ENCODE data around the gene RAD54L.

RAD54L gene

DNA sequence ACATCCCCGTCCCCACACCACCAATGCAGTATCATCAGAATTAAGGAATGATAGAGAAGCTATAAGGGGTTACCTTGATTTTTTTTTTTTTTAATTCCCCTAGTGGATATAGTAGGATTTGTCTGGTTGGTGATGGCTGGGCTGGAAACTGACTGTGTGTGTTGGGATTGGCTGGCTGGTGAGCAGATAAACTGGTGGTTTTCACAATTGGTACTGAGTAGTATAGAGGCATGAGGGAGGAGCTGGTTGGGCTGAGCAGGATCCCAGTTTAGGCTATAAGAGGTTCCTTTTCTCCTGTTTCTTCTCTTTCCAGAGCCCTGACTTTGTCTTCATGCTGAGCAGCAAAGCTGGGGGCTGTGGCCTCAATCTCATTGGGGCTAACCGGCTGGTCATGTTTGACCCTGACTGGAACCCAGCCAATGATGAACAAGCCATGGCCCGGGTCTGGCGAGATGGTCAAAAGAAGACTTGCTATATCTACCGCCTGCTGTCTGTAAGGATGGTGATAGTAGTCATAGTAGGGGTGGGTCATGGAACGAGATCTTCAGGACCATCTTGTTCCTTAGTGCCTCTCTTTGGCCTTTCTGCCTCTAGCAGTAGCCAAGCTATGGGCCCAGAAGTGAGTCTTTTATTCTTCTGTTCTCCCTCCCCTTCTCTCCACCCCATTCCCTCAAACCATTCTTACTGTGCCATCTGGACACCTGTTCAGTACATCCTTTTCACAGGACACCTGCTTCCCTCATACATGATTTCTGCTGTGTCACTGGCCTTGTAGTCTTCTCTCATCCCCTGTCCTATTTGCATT, 26.9 kb downstream of the RAD54L start:
- in situ Hi-C loops (cut with HindIII; ENCODE audit: low sequenced_read_pairs): no loop called here
- no peak overlapping the region for H3K4me3 ChIP-seq (ENCODE audit: low read depth, low read length)
- no peak for DNase-seq (ENCODE audit: low read depth, low spot score)

DNA sequence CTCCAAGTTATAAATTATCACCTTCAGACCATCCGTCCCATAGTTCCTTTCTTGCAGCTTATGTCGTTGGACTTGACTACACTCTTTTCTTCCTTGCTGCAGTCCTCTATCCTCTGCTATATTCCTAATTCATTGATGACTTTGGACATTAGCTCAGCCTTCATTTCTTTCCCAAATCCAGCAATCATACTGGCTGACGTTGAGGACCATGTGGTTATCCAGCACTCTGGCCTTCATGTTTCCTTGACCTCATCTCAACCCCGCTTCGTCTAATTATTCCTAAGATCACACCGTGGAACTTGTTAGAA, 27.4 kb downstream of the RAD54L start:
- H3K4me3 ChIP-seq (ENCODE audit: low read depth, low read length): no peak overlapping the region
- in situ Hi-C loops (cut with HindIII; ENCODE audit: low sequenced_read_pairs): no loop called here
- no peak for DNase-seq (ENCODE audit: low read depth, low spot score)
- TF ChIP-seq, protein P1, sequence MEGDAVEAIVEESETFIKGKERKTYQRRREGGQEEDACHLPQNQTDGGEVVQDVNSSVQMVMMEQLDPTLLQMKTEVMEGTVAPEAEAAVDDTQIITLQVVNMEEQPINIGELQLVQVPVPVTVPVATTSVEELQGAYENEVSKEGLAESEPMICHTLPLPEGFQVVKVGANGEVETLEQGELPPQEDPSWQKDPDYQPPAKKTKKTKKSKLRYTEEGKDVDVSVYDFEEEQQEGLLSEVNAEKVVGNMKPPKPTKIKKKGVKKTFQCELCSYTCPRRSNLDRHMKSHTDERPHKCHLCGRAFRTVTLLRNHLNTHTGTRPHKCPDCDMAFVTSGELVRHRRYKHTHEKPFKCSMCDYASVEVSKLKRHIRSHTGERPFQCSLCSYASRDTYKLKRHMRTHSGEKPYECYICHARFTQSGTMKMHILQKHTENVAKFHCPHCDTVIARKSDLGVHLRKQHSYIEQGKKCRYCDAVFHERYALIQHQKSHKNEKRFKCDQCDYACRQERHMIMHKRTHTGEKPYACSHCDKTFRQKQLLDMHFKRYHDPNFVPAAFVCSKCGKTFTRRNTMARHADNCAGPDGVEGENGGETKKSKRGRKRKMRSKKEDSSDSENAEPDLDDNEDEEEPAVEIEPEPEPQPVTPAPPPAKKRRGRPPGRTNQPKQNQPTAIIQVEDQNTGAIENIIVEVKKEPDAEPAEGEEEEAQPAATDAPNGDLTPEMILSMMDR (IDR thresholded peaks at IDR 0.05; ENCODE audit: low read depth, low read length): no peak

More for the DNA sequence above, 26.9 kb downstream of the RAD54L start:
- TF ChIP-seq, protein P1 (IDR thresholded peaks at IDR 0.05; ENCODE audit: low read depth, low read length): no peak

DNA sequence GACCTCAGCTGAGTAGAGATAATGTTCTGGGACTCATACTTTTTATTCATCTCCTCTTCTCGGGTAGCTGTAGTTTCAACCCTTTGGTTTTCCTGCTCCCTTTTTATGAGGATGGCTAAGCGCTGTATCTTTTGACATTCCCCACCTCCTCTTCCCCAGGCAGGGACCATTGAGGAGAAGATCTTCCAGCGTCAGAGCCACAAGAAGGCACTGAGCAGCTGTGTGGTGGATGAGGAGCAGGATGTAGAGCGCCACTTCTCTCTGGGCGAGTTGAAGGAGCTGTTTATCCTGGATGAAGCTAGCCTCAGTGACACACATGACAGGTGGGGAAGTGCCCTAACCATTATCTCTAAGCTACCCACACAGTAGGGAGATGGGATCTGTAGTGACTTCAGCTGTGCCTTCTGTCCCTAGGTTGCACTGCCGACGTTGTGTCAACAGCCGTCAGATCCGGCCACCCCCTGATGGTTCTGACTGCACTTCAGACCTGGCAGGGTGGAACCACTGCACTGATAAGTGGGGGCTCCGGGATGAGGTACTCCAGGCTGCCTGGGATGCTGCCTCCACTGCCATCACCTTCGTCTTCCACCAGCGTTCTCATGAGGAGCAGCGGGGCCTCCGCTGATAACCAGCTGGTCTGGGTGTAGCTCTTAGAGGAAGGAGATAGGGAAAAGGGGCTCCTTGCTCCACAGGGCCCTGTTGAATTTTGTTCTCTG, 30.3 kb downstream of the RAD54L start:
- TF ChIP-seq, protein P1 (IDR thresholded peaks at IDR 0.05; ENCODE audit: low read depth, low read length): no peak
- in situ Hi-C loops (cut with HindIII; ENCODE audit: low sequenced_read_pairs): no loop called here

DNA sequence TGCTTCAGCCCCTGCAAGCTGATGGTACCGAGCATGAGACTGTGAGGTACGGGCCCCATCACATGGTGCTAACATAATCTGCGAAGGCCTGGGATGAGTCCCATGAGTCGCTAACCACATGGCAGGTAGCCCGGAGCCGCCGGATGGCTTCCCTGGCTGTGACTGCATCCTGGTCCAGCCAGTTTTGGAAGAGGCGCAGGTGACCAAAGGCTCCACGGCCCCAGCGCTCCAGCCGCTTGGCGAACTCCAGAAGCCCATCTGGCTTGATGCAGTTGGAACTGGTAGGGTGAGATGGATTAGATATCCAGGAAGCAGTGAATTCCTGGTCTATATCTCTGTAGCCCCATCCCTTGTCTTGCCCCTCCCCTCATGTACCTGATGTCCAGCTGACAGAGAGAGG, 31.2 kb downstream of the RAD54L start:
- TF ChIP-seq, protein P1 (IDR thresholded peaks at IDR 0.05; ENCODE audit: low read depth, low read length): no peak
- in situ Hi-C loops (cut with HindIII; ENCODE audit: low sequenced_read_pairs): no loop called here
- no peak overlapping the region for H3K4me3 ChIP-seq (ENCODE audit: low read depth, low read length)
- peak; percentile 47 for DNase-seq (ENCODE audit: low read depth, low spot score)

More for the DNA sequence above, 30.3 kb downstream of the RAD54L start:
- no peak for DNase-seq (ENCODE audit: low read depth, low spot score)
- no peak overlapping the region for H3K4me3 ChIP-seq (ENCODE audit: low read depth, low read length)

DNA sequence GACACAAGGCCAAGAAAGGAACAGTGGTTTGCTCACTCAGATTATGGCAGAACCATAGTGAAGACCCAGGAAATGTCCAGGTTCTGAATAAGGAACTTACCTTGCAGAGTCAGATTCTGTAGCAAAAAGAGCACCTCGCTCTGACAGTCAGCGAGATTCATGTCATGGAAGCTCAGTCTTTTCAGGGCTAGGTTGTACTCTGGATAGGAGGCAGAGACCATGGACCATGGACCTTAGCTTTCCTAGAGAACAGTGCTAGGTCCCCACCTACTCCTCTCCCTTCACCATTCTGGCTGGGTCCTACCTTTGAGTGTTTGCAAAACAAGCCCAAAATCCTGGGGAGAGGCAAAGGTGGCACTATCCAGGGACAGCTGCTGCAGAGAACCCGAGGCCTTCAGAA, 32.5 kb downstream of the RAD54L start:
- TF ChIP-seq, protein P1 (IDR thresholded peaks at IDR 0.05; ENCODE audit: low read depth, low read length): no peak
- H3K4me3 ChIP-seq (ENCODE audit: low read depth, low read length): no peak overlapping the region
- in situ Hi-C loops (cut with HindIII; ENCODE audit: low sequenced_read_pairs): no loop called here
- no peak for DNase-seq (ENCODE audit: low read depth, low spot score)

DNA sequence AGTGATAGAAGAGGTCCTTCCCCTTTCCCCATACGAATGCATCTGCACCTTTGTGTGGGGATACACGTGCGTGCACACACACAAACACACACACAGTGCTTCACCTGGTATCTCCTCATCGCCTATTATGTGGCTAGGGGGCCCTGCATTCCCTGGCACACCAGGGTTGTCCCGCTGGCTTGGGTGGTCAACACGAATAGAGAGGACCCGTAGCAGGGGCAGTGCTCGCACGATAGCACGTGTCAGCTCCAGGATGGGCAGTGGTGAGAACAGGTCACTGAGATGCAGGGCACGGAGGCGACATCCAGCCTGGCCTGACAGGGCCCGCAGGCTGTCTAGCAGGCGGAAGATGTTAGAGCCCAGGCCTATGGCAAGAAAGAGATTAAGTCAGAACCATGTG, 33.5 kb downstream of the RAD54L start:
- DNase-seq (ENCODE audit: low read depth, low spot score): no peak
- in situ Hi-C loops (cut with HindIII; ENCODE audit: low sequenced_read_pairs): no loop called here
- H3K4me3 ChIP-seq (ENCODE audit: low read depth, low read length): no peak overlapping the region
- TF ChIP-seq, protein P1 (IDR thresholded peaks at IDR 0.05; ENCODE audit: low read depth, low read length): no peak
